ENCODE results near the gene PALS2. TPM values are rescaled to one million over a fixed set of nuclear protein-coding genes. Genes with fewer than 3 reads are reported as not detected.
A peak's percentile ranks its signal among the peaks of the same experiment; 100 is the strongest.

Gene PALS2, protein sequence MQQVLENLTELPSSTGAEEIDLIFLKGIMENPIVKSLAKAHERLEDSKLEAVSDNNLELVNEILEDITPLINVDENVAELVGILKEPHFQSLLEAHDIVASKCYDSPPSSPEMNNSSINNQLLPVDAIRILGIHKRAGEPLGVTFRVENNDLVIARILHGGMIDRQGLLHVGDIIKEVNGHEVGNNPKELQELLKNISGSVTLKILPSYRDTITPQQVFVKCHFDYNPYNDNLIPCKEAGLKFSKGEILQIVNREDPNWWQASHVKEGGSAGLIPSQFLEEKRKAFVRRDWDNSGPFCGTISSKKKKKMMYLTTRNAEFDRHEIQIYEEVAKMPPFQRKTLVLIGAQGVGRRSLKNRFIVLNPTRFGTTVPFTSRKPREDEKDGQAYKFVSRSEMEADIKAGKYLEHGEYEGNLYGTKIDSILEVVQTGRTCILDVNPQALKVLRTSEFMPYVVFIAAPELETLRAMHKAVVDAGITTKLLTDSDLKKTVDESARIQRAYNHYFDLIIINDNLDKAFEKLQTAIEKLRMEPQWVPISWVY
- total RNA-seq = 10.8 TPM
- long read RNA-seq = 0 reads

DNA sequence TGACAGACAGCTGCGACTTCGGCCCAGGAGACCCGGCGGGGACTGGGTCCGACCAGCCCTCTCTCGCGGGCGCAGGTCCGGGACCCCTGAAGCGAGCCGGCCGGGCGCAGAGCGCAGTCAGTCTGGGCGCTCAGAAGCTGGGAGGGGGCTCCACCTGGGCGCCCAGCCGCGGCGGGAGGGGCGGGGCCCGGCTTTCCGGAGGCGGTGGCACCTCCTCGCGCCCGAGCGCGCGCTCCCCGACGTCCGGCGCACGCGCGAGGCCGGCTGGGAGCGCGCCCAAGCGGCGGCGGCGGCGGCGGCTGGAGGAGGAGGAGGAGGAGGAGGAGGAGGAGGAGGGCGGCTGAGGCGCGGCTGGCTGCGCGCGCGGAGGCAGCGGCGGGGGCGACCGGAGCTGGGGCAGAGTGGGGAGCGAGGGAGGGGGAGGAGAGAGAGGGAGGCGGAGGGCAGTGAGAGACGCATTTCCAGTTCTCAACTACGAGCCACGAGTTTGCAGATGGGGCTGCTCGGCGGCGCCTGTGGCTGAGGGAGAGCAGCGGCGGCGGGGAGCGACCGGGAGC lies at the start of gene PALS2:
TSS of gene PALS2 (plus strand) at position 456 of the 557 bp plus-strand sequence. CDS start 50,216 bp downstream, outside the sequence.
- ATAC-seq (peak; percentile 92), DNase-seq (ENCODE audit: missing footprints) (peak; percentile 79)
- intact Hi-C loops (cut with DNase I) = no loop called here

DNA sequence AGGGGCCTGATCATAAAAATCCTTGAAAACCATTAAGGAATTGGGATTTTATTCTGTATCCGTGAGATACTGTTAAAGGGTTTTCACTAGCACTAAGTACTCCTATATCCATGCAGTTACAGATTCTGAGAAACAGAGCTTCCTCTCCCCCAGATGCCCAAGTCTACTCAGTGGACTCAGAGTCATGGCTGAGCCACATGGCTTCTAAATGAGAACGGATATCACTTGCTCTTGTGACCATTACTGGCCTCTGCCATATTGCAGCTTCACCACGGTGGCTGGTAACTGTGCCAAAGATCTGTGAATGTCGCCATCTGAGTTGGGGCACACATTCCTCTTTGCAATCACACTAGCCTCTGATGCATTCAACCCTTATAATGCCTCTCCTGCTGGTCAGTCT lies 42.0 kb upstream of the PALS2 start:
- no peak for ATAC-seq
- DNase-seq (ENCODE audit: missing footprints) = no peak
- intact Hi-C loops (cut with DNase I) = no loop called here

DNA sequence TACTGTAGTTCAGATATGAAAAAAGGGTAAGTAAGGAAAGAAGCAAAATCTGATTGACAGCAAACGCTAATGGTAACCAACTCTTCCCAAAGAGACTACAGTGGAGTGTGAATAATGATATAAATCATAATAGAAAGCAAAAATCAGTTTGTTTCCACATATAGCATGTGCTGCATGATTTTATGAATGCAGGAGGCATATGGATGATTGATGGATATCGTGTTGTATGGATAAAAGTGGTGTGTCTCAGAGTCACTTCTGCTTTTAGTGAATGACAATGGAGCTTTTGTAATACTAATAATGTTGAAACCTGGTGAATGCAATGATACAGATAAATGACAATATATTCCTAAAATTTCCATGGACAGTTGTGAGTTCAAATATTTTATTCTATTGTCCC lies 36.6 kb upstream of the PALS2 start:
- DNase-seq (ENCODE audit: missing footprints) = no peak
- ATAC-seq = no peak
- intact Hi-C loops (cut with DNase I) = no loop called here

GRCh38 chr7:24540956-24541355 lies 32.3 kb upstream of the PALS2 start:
- ATAC-seq = no peak
- intact Hi-C loops (cut with DNase I) = no loop called here
- no peak for DNase-seq (ENCODE audit: missing footprints)

GRCh38 chr7:24545215-24545614 lies 28.0 kb upstream of the PALS2 start:
- no peak for ATAC-seq
- intact Hi-C loops (cut with DNase I) = no loop called here

GRCh38 chr7:24548390-24548789 lies 24.9 kb upstream of the PALS2 start:
- DNase-seq (ENCODE audit: missing footprints) (no peak), ATAC-seq (no peak)
- intact Hi-C loops (cut with DNase I) = no loop called here

More at GRCh38 chr7:24545215-24545614, 28.0 kb upstream of the PALS2 start:
- no peak for DNase-seq (ENCODE audit: missing footprints)

GRCh38 chr7:24549991-24550390 lies 23.3 kb upstream of the PALS2 start:
- DNase-seq (ENCODE audit: missing footprints) (no peak), ATAC-seq (no peak)
- intact Hi-C loops (cut with DNase I) = no loop called here

DNA sequence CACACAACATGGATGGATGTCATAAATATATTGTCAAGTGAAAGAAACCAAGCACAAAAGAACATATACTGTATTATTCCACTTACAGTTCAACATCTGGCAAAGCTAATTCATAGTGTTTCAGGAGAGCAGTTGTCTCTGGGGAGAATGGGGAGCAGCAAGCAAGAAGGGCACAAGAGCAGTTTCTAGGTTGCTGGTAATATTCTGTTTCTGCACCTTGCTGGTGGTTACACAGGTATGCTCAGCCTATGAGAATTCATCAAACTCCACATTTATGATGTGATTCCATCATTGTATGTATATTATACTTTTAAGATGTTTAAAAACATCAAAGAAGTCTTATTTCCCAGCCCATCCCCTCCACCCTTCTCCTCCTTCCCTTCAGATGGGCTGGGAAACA lies 18.1 kb upstream of the PALS2 start:
- intact Hi-C loops (cut with DNase I) = no loop called here
- ATAC-seq (no peak), DNase-seq (ENCODE audit: missing footprints) (no peak)

- intact Hi-C loops (cut with DNase I) = no loop called here
- DNase-seq (ENCODE audit: missing footprints) (no peak), ATAC-seq (no peak)
These were observed 17.5 kb upstream of the PALS2 start for GRCh38 chr7:24555719-24556118.

- DNase-seq (ENCODE audit: missing footprints) = no peak
- ATAC-seq = no peak
- intact Hi-C loops (cut with DNase I) = no loop called here
These were observed 12.5 kb upstream of the PALS2 start for GRCh38 chr7:24560772-24561171.

GRCh38 chr7:24566274-24566673 lies 7.0 kb upstream of the PALS2 start:
- intact Hi-C loops (cut with DNase I) = no loop called here
- ATAC-seq (no peak), DNase-seq (ENCODE audit: missing footprints) (no peak)

DNA sequence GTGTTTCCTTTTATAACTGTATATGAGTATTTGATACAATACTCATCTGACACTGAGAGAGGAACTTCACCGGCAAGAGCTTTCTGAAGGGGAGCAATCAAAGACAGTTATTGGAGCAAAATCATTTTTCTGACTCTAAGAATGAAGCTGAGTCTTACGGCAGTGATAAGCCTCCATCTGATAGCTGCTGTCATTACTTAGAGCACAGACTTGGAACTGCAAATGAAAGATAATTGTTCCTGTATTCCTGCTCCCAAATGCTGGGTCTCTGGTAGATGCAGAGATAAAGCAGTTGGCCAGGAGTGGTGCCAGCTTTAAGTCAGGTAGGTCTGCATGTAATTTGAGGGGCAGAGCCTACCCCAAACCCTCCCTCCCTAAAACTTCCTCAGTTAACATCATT lies 2.3 kb upstream of the PALS2 start:
- intact Hi-C loops (cut with DNase I) = no loop called here
- ATAC-seq (no peak), DNase-seq (ENCODE audit: missing footprints) (no peak)

DNA sequence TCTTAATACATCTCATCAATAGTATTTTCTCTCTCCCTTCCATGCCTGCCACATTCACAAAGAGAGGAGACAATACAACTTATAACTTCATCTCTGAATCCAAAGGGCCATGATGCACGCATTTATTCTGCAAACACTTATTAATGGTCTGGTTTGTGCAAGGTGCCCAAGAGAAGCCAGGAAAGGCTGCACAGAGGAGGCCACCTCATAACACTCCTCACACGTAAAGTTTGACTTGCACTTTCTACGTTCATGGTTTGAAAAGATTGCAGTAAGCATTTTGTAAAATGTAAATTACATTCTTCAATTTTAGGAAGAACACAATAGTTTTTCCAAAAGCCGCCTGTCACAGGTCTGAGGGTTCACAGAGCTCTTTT lies 1.2 kb upstream of the PALS2 start:
- intact Hi-C loops (cut with DNase I) = no loop called here
- DNase-seq (ENCODE audit: missing footprints) (no peak), ATAC-seq (no peak)

GRCh38 chr7:24572393-24572996 lies 757 bp upstream of the PALS2 start:
- DNase-seq (ENCODE audit: missing footprints) (peak; percentile 61), ATAC-seq (peak; percentile 17)
- intact Hi-C loops (cut with DNase I) = no loop called here

GRCh38 chr7:24573554-24574338 lies 494 bp downstream of the PALS2 start:
- DNase-seq (ENCODE audit: missing footprints) (peak; percentile 63), ATAC-seq (peak; percentile 30)
- intact Hi-C loops (cut with DNase I) = no loop called here

GRCh38 chr7:24574386-24574785 lies 1.1 kb downstream of the PALS2 start:
- intact Hi-C loops (cut with DNase I) = no loop called here
- no peak for DNase-seq (ENCODE audit: missing footprints)
- ATAC-seq = no peak

DNA sequence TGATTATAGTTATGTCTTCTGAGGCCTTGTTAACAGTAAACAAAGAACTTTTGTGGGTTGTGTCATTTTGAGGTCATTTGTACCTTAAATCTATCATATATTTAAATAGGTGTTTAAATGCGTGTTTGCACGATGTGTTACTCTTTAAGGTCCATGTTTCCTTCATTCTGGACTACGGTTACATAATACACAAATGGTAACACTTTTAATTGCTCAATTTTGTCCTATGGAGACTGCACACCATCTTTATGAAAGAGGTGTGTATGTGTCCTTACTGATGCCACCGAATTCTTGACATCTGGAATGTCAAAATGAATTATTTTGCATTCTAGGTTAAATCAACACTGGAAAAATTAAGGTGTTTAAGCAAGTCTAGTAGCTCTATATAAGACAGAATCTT lies 1.7 kb downstream of the PALS2 start:
- intact Hi-C loops (cut with DNase I) = no loop called here
- no peak for DNase-seq (ENCODE audit: missing footprints)

GRCh38 chr7:24576171-24577025 lies 3.1 kb downstream of the PALS2 start:
- no peak for DNase-seq (ENCODE audit: missing footprints)

More for the DNA sequence above, 1.7 kb downstream of the PALS2 start:
- ATAC-seq = no peak

More at GRCh38 chr7:24576171-24577025, 3.1 kb downstream of the PALS2 start:
- ATAC-seq = no peak
- intact Hi-C loops (cut with DNase I) = no loop called here
